ENCODE results near the gene DNAH17.

DNAH17 gene

GRCh38 chr17:78427140-78427539, 150.1 kb downstream of the DNAH17 start:
- no peak for DNase-seq

GRCh38 chr17:78426293-78426879, 150.8 kb downstream of the DNAH17 start:
- no peak for DNase-seq

- DNase-seq: no peak
Observed at GRCh38 chr17:78425429-78425828, 151.8 kb downstream of the DNAH17 start.

GRCh38 chr17:78423961-78424675, 153.1 kb downstream of the DNAH17 start:
- no peak for DNase-seq

GRCh38 chr17:78422872-78423588, 154.2 kb downstream of the DNAH17 start:
- DNase-seq: no peak

GRCh38 chr17:78422267-78422605, 155.0 kb downstream of the DNAH17 start:
- DNase-seq: no peak

- peak; percentile 27 for DNase-seq
Observed at GRCh38 chr17:78421534-78422266, 155.5 kb downstream of the DNAH17 start.

- no peak for DNase-seq
Observed at GRCh38 chr17:78421084-78421533, 156.1 kb downstream of the DNAH17 start.

- DNase-seq: no peak
Observed at GRCh38 chr17:78419970-78420815, 157.0 kb downstream of the DNAH17 start.

GRCh38 chr17:78418326-78419026, 158.7 kb downstream of the DNAH17 start:
- no peak for DNase-seq

GRCh38 chr17:78417531-78417909, 159.7 kb downstream of the DNAH17 start:
- no peak for DNase-seq

- DNase-seq: no peak
Observed at GRCh38 chr17:78416791-78417530, 160.2 kb downstream of the DNAH17 start.

GRCh38 chr17:78415821-78416711, 161.1 kb downstream of the DNAH17 start:
- peak; percentile 10 for DNase-seq

- no peak for DNase-seq
Observed at GRCh38 chr17:78414178-78415162, 162.7 kb downstream of the DNAH17 start.

- DNase-seq: no peak
Observed at GRCh38 chr17:78412403-78412802, 164.8 kb downstream of the DNAH17 start.

- no peak for DNase-seq
Observed at GRCh38 chr17:78411241-78411857, 165.8 kb downstream of the DNAH17 start.

GRCh38 chr17:78409191-78409928, 167.8 kb downstream of the DNAH17 start:
- peak; percentile 59 for DNase-seq

All from DMS79 treated with DMSO at 0.1 percent for 48 hours (cell line).